ENCODE data around the gene NSG2.
"Not testable (repeated sequence)": the region's sequence is repeated elsewhere in the genome, so short reads cannot be mapped to it uniquely, and the experiment has no call there.

Gene NSG2

GRCh38 chr5:174045470-174046025 lies at the start of gene NSG2:
NSG2 (plus strand) TSS chr5:174045706; CDS start chr5:174046756, 1,050 bp downstream.
- in situ Hi-C loops (cut with MboI; ENCODE audit: low sequenced_read_pairs) = loop anchor here (25.0 kb wide), 1 partner anchor 267 kb away; no protein-coding TSS in a partner anchor

GRCh38 chr5:173997331-173997730 lies 48.2 kb upstream of the NSG2 start:
- in situ Hi-C loops (cut with MboI; ENCODE audit: low sequenced_read_pairs) = no loop called here

- in situ Hi-C loops (cut with MboI; ENCODE audit: low sequenced_read_pairs) = no loop called here
These were observed 47.0 kb upstream of the NSG2 start for GRCh38 chr5:173998531-173998930.

GRCh38 chr5:174000076-174000475 lies 45.4 kb upstream of the NSG2 start:
- in situ Hi-C loops (cut with MboI; ENCODE audit: low sequenced_read_pairs) = no loop called here

GRCh38 chr5:174003795-174004194 lies 41.7 kb upstream of the NSG2 start:
- in situ Hi-C loops (cut with MboI; ENCODE audit: low sequenced_read_pairs) = no loop called here

GRCh38 chr5:174008922-174009321 lies 36.6 kb upstream of the NSG2 start:
- in situ Hi-C loops (cut with MboI; ENCODE audit: low sequenced_read_pairs) = no loop called here

GRCh38 chr5:174010365-174010764 lies 35.1 kb upstream of the NSG2 start:
- in situ Hi-C loops (cut with MboI; ENCODE audit: low sequenced_read_pairs) = no loop called here

- in situ Hi-C loops (cut with MboI; ENCODE audit: low sequenced_read_pairs) = no loop called here
These were observed 34.1 kb upstream of the NSG2 start for GRCh38 chr5:174011441-174011840.

- in situ Hi-C loops (cut with MboI; ENCODE audit: low sequenced_read_pairs) = not testable (repeated sequence)
These were observed 25.2 kb upstream of the NSG2 start for GRCh38 chr5:174020069-174020927.

GRCh38 chr5:174020928-174021304 lies 24.6 kb upstream of the NSG2 start:
- in situ Hi-C loops (cut with MboI; ENCODE audit: low sequenced_read_pairs) = no loop called here

- in situ Hi-C loops (cut with MboI; ENCODE audit: low sequenced_read_pairs) = no loop called here
These were observed 23.0 kb upstream of the NSG2 start for GRCh38 chr5:174022384-174023095.

- in situ Hi-C loops (cut with MboI; ENCODE audit: low sequenced_read_pairs) = loop anchor here (25.0 kb wide), 1 partner anchor 282 kb away; no protein-coding TSS in a partner anchor
These were observed 15.2 kb upstream of the NSG2 start for GRCh38 chr5:174030286-174030685.

- in situ Hi-C loops (cut with MboI; ENCODE audit: low sequenced_read_pairs) = loop anchor here (25.0 kb wide), 1 partner anchor 268 kb away; no protein-coding TSS in a partner anchor
These were observed 846 bp upstream of the NSG2 start for GRCh38 chr5:174044466-174045254.

- in situ Hi-C loops (cut with MboI; ENCODE audit: low sequenced_read_pairs) = loop anchor here (25.0 kb wide), 1 partner anchor 266 kb away; no protein-coding TSS in a partner anchor
These were observed 1.1 kb downstream of the NSG2 start for GRCh38 chr5:174046558-174046957.

- in situ Hi-C loops (cut with MboI; ENCODE audit: low sequenced_read_pairs) = loop anchor here (25.0 kb wide), 1 partner anchor 265 kb away; no protein-coding TSS in a partner anchor
These were observed 2.1 kb downstream of the NSG2 start for GRCh38 chr5:174047472-174048099.

- in situ Hi-C loops (cut with MboI; ENCODE audit: low sequenced_read_pairs) = no loop called here
These were observed 7.1 kb downstream of the NSG2 start for GRCh38 chr5:174052636-174053035.

GRCh38 chr5:174053905-174054304 lies 8.4 kb downstream of the NSG2 start:
- in situ Hi-C loops (cut with MboI; ENCODE audit: low sequenced_read_pairs) = no loop called here

- in situ Hi-C loops (cut with MboI; ENCODE audit: low sequenced_read_pairs) = no loop called here
These were observed 10.8 kb downstream of the NSG2 start for GRCh38 chr5:174056064-174056847.

GRCh38 chr5:174057206-174057605 lies 11.7 kb downstream of the NSG2 start:
- in situ Hi-C loops (cut with MboI; ENCODE audit: low sequenced_read_pairs) = no loop called here
